Stimulated activated CD8-positive, alpha-beta memory T cell treated with anti-CD3 and anti-CD28 coated beads, Interleukin-15, amount 100 ng/mL, for 1 hour (primary cell): ENCODE data around the gene CYP11A1.

Experiments used
- DNase-seq: peaks from one replicate; pipeline ENCODE4 v3.0.0-alpha.2; 2020; ENCODE audit warnings: low read depth

The CYP11A1 gene

DNA sequence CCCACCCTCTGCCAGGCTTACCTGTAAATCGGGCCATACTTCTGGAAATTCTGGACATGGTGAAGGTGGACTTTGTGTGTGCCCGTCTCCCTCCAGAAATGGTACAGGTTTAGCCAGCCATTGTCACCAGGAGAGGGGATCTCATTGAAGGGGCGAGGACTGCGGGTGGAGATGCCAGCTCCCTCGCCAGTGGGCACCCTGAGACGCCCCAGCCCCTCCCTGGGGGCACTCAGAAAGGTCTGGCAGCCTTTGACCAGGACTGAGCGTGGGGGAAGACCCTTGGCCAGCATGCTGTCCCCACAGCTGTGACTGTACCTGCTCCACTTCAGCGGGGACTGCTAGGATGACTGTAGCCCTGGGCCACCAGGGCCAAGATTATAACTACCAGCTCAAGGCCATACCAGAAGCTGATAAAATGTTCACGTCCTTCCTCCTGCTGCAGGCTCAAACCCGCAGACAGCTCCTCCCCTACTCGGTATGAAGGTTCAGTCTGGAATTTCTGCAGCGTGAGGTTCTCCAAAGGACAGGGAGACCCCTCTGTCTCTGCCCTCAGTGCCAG is at the start of gene CYP11A1:
Gene CYP11A1, minus strand, starts transcription at position 351 of the 559 bp plus-strand sequence. Its CDS starts 61 bp downstream, at position 290.
- no peak for DNase-seq

DNA sequence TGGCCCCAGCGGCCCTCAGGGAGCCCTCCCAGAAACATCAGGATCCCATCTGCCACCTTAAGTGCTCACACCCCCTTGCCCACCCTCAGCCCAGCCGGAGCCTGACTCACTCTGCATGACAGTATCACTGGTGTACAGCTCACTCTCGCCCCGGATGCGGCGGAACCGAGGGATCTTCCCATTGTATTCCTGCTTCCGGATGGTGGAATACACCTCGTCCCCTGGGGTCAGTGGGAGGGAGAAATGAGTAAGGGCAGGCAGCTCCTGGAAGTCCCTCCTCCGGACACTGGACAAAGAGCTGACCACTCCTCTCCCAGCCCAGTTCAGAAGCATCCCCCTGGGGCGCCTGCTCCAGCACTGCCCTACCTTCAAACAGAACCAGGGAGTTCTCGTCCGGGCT is 49.8 kb upstream of the CYP11A1 start:
- DNase-seq, result no peak

DNA sequence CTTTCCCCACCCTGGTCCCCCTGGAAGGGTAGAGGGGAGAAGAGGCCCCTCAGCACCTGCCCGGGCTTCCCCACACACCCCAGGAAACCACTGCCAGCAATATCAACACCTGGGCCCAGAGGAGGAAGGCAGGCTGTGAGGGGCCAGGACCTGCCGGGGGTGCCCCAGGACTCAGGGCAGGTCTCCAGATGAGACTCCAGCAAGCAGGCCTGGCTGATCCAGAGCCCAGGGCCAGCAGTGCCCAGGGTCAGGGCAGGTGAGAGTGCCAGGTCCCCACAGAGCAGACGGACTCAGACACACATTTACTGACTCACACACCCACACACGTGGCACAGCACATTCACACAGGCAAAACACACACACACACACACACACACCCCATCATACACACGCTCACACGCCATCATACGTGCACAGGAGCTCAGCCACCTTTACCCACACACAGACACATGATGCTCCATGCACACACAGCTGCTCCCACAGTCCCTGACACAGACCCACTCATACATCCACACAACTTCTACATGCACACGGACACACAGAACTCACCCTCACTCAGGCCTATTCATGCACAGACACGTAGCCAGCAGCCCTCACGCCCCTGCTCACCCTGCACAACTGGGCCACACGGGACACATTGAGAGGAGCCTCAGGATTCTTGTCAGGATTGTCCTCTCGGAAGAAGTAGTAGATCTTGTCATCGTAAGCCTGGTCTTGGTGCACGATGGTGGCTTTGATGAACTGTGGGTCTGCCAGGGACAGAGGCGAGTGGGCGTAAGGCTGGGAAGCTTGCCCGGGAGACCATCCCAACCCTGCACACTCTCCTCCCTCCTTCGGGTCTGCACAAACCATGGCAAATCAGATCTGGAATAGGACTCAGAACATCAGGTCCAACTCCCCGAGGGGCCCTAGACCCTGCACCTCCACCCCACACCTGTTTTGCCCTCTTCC is 48.8 kb upstream of the CYP11A1 start:
- no peak for DNase-seq

DNA sequence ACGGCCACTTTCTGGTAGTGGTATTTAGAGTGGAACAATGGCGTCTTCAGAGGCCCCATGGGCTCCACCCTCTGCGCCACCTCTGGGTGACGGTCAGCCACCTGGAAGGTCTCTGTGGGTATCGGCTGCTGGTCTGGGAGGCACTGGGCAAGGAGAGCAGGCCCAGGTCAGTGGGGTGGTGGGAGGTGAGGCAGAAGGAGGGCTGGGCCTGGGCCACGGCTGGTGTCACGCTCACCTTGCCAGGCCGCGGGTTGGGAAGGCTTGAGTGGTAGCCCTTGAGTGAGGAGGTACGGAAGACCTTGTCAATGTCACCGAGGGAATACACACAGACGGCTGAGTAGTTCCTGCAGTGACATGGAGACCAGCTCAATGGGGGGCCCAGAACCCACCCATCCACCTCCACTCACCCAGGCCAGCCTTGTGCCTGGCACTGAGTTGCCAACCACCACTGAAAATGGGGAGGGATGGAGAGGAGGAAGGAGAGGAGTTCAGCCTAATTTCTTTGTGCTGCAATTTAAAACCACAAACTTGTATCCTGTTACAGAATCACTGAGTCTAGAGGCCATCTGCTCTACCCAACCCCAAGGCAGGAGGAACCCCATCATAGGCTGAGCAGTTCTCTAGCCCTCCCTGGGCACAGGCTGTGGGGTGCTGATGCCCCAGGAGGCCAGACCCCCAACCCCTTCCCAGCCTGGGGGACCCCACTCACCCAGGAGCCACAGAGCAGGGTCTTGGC is 47.3 kb upstream of the CYP11A1 start:
- DNase-seq, result no peak

DNA sequence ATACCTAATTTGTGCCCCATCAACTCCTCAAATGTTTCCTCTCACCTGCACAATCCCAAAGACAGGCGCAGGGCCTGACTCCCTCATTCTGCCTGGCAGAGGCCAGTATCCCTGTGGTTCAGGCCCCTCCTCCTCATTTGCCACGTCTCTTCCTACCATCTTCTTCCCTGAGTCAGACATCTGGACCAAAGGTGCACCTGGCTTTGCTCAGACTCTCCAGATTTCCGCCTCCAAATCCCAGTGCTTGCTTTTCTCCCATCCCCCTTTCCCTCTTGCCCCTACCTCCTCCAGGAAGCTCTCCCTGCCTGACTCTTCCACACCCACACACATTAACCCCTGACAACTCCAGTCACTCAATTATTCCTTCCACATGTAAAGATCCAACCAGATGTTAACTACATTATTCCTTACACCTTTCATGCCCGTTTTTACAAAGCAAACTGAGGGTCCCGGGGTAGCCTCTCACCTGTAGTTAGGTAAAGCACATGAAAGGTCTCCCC is 46.7 kb upstream of the CYP11A1 start:
- no peak for DNase-seq

DNA sequence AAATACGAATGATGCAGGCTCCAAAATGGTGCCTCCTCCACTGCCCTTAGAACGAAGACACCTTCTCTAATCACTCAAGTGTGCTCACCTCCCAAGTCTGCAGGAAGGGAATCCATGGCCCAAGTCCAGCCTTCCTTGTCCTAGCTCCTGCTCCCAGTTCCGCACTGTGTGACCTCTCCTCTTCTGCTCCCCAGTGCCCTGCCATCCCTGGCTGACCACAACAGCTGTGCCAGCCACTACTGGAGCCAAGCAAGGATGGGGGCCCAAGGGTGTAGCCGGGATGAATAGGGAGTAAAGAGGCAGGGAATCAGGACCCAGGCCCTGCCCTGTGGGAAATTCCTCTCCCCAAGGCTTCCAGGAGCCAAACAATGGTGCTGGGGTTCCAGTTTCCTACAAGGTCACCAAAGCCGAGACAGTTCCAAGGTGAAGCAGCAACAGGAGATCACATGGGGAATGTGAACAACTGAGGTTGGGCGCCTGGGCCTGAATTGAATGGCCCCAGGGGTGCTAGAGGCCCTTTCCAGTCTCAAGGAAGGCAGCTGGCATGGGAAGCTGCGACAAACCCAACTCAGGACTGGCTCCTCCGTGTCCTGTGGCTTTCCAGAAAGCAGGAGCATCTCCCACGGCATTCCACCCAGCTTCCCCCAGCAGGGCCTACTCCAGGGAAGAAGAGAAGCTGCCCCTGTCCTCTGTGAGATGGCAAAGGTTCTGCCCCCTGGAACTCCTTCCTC is 46.1 kb upstream of the CYP11A1 start:
- DNase-seq, result no peak

DNA sequence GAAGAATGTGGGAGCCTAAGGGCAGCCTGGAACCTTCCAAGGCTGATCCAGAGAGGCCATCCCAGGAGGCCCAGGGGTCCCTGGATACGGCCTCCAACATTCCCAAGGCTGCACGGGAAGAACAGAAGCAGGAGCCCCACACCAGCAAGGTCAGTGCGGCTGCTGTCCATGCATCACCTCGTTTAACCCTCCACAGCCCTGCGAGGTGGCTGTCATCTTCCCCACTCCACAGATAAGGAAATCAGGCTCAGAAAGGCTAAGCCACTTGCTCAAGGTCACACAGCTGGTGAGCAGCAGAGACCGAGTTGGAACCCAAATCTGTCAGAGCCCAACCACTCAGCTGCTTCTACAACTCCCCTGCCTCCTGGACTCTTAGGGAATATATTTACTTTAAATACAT is 44.7 kb upstream of the CYP11A1 start:
- DNase-seq, result no peak

DNA sequence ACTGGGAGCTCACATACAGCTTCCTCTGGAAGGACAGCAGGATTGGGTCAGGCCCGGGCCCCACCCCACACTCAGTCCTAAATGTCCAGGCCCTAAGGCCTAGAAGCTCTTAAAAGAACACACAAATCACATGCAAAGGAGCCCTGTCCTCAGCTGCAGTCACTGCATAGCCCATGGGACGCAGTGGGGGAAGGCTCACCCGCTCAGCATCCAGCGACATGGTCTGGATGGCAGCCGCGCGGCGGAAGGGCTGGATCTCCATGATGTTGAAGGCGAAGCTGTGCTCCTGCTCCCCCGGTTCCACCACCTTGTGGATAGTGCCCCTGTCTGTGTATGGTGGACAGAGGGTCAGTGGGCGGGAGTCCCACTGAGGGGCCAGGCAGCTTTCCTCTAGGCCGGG is 44.2 kb upstream of the CYP11A1 start:
- no peak for DNase-seq

DNA sequence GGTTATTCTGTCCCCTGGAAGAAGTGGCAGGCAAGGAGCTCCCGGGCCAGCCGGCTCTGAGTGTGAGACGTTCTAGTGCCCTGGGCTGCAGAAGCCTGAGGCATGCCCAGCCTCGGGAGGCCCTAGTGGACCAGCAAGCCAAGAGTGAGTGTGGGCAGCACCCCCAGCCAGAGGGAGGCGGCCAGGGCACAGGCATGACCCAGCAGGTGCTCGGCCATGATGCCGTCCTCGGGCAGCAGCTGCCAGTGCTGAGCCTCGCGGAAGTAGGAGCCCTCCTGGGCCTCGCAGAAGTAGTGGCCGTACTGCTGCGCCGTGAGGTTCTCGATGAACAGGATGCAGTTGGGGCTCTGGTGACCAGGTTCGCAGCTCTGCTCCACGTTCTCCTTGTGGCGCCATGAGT is 43.1 kb upstream of the CYP11A1 start:
- DNase-seq, result no peak

DNA sequence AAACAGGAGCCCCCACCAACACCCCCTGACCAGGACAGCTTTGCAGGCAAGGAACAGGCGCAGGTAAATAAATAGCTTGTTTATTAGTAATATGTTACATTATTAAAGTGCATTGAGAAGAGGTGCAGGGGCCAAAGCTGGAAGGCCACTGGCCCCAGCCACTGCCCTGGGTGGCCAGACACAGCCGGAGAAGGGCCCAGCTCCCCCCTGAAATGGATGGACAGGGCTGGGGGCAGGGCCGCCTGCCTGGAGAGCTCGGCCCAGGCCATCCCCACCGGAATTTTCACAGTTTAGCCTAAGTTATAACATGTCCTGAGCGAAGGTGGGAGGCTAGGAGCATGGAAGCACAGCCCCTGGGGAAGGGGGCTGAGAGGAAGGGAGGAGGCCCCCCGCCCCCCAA is 41.8 kb upstream of the CYP11A1 start:
- no peak for DNase-seq

DNA sequence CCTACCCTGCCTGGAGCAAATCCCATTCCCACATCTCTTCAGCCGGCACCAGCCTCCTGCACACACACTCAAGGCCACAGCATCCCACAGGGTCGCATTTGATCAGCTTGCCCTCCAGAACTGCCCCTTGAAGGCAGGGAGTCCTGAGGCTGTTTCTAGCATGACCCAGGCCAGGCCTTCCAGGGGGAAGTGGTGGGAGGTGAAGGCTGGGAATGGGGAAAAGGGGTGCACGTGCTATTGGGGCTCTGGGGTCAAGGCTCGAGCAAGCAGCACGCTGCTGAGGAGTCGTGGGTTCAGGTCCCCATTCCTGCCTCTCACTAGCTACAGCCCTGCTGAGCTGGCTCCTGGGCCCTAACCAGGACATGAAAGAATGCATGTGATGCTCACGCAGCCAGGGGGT is 41.4 kb upstream of the CYP11A1 start:
- no peak for DNase-seq

DNA sequence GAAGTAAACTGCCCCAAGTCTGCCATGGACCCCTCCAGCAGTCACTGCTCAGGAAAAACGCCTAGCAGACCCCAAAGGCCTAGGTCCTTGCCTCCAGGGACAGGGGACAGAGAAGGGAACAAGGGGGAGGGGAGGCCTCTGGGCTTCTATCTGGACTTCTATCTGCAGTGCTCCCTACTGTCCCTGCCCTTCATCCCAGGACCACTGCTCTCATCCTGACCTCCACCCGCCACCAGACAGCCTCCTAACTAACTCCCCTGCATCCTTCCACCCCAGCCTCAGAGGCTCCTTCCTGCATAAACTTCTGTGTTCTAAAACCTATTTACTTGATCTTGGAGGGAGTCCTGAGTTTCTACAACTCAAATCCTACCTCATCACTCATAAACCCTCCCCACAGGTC is 40.9 kb upstream of the CYP11A1 start:
- no peak for DNase-seq

DNA sequence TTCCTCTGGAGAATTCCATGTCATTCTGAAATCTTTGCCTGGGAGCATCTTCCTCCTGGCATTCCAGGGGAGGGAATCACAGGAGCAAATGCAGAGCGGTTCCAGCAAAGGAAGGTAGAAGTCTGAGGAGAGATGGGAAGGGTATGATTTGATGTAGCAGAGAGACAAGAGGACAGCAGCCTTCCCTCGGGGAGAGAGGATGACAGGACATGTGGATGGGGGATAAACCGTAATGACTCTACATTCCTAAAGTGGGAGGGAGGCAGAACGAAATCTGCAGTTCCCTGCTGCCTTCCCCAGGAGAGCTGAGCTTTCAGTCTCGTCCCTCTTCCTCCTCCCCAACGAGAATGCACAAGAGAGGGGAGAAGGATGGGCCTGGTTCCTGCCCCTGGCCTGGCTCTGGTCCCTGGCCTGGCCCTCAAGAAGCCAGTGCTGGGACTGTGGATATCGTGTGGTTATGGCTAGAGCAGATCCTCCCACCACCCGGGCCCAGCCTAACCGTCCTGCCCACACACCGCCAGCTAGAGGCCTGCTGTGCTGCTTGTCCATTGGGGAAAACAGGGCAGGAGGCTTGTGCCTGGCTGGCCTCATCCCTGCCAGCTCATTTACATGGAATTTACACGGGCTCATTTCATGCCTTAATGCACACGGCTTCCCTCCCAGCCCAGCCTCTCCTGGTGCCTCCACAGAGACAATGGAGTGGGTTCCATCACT is 39.7 kb upstream of the CYP11A1 start:
- no peak for DNase-seq

DNA sequence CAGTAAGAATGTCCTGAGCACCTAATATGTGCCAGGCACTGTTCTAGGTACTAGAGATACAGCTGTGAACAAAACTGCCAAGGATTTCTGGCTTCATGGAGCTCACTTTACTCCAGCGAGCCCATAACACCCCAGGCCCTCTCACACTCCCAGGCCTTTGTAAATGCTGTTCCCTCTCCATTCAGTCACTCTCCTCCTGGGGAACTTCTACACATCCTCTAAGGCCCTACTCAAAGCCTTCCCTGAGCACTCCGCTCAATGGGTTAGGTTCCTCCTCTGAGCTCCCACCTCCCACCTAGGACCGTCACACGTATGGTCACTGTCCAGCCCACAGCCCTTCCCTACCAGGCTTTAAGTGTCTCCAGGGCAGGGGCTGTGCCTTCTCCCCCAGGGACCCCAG is 39.1 kb upstream of the CYP11A1 start:
- no peak for DNase-seq

DNA sequence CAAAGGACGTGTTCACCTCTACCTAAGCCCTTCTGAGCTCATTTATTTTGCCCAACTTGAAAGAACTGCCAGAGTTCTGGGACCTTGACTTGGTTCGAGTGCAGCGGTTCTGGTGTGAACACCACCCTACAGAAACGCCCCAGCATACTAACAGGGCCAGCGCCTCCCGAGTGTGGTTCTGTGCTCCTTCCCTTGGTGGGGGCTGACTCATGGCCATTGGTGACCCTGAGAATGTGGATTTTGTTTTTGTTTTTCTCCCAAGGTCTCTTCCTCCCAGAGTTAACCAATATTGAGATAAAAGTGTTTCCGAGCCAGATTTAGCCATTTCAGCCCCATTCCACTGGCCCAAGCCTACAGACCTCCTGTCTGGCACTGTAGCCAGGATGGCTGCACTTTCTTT is 38.4 kb upstream of the CYP11A1 start:
- DNase-seq, result no peak

DNA sequence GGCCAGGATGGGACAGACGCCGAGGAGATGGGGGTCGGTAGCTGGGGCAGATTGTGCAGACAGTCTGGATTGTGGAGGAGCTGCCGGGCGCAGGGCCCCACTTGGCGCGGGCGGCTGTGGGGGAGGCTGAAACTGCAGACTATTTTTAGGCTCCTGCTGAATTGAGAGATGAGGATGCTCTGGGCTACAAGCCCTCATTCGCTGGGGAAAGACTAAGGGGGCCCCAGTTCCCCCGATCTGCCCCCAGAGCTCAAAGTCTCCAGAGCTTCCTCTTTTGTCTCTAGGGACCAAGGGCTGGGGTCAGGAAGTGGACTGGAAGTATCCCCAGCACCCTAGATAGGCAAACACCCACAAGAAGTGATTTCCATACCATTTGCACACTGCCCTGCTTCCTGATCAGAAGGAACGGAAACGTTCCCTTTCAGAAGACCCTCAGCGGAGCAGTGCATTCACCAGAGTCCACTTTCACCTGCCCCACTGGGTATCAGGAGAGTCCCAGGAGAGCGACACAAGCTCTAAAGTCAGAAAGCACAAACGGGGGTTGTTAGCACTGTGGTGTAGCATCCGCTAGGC is 36.6 kb upstream of the CYP11A1 start:
- DNase-seq, result no peak

DNA sequence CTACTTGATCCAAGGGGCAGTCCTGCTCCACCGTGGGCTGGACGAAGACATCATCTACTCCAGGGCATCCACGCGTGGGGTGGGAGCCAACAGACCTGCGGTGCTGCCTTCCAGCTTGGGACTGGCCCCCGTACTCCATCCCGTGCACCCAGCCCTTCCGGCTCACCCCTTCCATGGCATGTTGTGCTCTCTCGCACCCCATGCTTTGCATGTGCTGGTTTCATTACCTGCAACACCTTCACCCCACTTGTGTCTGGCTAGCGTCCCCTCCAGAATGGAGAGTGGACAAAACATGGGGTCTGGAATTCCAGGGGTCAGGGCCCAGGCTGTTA is 36.1 kb upstream of the CYP11A1 start:
- no peak for DNase-seq

DNA sequence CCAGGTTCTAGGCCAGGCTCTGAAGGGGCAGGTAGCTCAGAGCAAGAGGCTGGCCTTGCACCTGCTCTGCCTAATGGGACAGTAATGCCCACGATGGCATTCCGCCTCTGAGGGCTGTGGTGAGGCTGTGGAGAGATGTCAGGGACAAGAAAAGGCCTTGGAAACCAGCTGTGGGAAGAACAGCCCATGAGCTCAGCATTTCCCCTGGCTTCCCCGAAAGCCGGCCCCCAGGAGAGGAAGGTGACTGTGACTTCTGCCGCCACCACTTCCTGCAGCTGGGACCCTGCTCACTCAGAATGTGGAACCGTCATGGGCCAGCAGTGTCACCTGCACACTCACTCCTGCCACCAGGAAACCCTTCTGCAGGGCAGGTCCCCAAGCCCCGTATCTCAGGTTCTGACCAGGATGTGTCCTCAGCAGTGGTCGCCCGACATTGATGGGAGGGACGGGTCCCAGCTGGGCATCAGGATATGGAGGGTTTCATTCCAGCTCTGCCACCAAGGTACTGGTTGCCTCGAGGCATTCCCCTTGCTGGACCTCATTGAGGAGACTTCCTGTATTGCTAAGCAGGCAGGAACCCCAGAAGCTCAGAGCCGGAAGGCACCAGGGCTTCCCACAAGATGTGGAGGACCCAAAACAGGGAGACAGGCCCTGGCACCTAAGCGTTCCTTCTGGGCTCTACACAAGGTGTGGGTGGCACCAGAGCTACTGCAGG is 35.6 kb upstream of the CYP11A1 start:
- DNase-seq, result peak; percentile 48

DNA sequence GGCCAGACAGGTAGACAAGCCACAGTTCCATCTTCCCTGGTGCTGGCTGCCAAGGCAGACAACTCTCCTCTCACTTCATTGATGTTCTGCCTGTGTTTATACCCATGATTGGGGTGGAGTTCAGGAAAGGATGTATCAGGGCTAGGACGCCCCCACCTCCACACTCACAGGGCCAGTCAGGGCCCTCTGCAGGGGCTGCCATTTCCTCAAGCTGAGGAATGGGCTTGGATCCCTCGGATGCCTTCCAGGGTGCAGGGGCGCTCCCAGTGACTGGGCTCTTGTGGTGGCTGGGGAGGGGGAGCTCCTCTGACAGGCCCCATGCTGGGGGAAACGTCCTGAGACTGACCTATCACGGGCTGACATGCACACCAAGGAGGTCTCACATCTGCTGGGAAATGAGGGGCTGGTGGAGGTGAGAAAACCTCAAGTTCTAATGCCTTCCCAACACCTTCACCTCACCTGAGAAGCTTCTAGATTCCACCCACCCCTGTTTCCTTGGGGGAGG is 34.9 kb upstream of the CYP11A1 start:
- no peak for DNase-seq
